AG09309 (cell line): Measurements from ENCODE around the gene ICE1.

Experiments
- DNase-seq: peaks from one replicate; pipeline ENCODE4 v3.0.0-alpha.2; 2010; ENCODE audit warnings: low read depth
- H3K4me3 ChIP-seq: 2 replicates; pipeline ENCODE4 v1.5.1; 2011; ENCODE audit warnings: mild to moderate bottlenecking, low read depth, low read length, moderate library complexity; ENCODE audit not compliant: control insufficient read depth
- TF ChIP-seq, protein P1 (sequence below): IDR thresholded peaks from 2 replicates; pipeline ENCODE4 v1.5.1; 2011; ENCODE audit warnings: mild to moderate bottlenecking, low read depth, low read length, inconsistent platforms; ENCODE audit not compliant: insufficient read depth, control insufficient read depth; ENCODE audit errors: missing control alignments

ICE1 gene

DNA sequence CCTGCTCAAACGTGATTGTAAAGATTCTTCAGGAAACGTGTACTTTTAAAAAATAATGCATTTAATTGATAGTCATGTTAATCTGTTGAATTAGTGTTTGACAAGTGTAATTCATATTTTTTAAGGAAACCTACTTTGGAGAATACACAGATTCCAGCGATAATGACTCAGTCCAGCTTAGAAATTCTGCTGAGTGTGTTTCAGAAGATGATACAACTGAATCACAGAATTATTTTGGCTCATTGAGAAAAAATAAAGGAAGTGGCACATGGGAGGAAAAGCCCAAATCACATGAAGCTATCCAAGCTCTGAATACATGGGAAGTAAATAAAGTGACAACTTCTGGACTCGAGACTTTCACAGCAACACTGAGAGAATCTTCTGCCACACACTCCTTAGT lies 37.8 kb downstream of the ICE1 start:
- TF ChIP-seq, protein P1, sequence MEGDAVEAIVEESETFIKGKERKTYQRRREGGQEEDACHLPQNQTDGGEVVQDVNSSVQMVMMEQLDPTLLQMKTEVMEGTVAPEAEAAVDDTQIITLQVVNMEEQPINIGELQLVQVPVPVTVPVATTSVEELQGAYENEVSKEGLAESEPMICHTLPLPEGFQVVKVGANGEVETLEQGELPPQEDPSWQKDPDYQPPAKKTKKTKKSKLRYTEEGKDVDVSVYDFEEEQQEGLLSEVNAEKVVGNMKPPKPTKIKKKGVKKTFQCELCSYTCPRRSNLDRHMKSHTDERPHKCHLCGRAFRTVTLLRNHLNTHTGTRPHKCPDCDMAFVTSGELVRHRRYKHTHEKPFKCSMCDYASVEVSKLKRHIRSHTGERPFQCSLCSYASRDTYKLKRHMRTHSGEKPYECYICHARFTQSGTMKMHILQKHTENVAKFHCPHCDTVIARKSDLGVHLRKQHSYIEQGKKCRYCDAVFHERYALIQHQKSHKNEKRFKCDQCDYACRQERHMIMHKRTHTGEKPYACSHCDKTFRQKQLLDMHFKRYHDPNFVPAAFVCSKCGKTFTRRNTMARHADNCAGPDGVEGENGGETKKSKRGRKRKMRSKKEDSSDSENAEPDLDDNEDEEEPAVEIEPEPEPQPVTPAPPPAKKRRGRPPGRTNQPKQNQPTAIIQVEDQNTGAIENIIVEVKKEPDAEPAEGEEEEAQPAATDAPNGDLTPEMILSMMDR: no peak

DNA sequence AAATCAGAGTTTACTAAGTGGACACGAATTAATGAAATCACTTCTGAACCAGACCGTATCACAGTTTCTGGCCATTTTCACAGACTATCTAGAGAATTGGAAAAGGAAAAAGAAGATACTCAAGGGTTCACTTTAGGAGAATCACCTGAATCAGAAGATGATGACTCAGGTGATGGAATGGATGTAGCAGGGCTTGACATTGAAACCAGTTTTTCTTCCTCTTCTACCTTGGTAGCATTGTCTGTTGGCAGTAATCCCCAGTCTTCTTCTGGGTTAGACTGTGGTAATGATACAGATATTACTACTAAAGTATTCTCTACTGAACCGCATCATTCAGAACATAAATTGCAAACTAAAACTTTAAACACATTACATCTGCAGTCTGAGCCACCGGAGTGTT lies 38.5 kb downstream of the ICE1 start:
- DNase-seq: no peak
- no peak overlapping the region for H3K4me3 ChIP-seq
- TF ChIP-seq, protein P1: no peak

More for the DNA sequence above, 37.8 kb downstream of the ICE1 start:
- DNase-seq: no peak
- H3K4me3 ChIP-seq: no peak overlapping the region

DNA sequence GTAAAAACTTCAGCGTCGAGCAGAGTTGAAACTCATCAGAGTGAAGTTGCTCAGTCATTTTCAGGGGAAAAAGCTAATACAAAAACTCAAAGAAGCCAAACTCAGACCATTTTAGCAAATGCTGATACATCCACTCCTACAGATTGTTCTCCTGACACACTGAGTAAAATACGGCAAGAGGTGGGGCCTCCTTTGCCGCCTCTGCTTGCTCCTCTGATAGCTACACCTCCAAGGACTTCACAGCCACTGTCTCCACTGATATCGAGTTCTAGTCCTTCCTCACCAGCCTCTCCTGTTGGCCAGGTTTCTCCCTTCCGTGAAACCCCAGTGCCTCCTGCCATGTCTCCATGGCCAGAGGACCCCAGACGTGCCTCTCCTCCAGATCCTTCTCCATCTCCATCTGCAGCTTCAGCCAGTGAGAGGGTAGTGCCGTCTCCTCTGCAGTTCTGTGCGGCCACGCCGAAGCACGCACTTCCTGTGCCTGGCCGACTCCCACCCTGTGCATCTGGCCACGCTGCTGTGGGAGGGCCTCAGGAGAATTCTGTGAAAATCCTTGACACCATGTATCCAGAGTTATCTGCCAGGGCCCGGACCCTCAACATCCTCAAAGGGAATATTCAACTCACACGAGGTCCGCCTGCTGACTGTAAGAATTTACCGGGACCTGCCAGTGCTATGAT lies 41.7 kb downstream of the ICE1 start:
- no peak for DNase-seq
- no peak overlapping the region for H3K4me3 ChIP-seq
- TF ChIP-seq, protein P1: no peak

DNA sequence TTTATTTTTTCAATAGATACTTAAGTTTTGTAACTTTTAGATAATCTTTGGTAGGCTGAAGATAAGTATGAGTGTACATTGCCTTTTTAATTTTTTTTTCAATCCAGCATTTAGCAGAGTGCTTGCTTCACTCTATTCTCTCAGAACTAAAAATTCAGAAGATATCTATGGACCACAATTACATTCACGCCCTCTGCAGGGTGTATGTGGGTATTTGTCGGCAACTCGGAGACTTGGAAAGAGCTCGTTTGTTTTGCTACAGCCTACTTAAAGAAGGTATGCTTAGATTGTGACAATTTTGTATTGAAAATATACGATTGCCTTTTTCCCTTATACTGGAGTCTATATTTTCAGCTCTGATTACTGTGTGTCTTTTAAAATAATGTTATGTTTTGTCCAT lies 43.8 kb downstream of the ICE1 start:
- TF ChIP-seq, protein P1: no peak
- H3K4me3 ChIP-seq: no peak overlapping the region
- no peak for DNase-seq

DNA sequence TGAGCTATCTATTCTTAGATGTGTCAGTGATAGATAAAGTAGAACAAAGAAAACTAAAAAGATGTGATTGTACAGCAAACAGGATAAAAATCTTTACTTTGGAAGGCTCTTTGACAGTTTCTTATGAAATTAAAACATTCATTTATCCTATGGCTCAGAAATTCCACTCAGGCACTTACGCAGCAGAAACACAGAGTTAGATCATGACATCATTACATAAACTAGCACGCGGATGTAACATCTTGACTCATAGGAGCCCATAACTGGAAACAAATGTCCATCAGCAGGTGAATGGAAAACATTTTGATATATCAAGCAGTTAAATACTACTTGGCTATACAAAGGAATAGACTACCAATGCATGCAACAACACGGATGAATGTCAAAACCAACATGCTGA lies 45.3 kb downstream of the ICE1 start:
- DNase-seq: no peak
- no peak overlapping the region for H3K4me3 ChIP-seq
- TF ChIP-seq, protein P1: no peak

DNA sequence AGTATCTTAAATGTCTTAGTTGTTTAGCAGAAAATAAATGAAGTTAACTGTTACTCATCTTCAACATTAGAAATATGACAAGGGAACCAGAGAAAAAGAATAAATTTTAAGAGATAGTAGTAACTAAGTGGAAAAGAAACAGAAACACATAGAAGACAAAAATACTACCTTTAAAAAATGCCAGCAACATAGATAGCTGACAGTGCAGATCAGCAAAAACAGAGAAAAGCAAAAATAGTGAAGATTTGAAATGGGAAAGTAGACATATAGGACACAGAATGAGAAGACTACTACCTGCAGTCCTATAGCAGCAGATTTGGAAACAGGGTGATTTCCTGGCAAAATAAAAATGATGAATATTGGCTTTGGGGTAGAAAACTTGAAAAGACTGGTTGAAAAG lies 48.5 kb downstream of the ICE1 start:
- DNase-seq: no peak
- TF ChIP-seq, protein P1: no peak
- no peak overlapping the region for H3K4me3 ChIP-seq
